ENCODE measurements around the gene ASPSCR1. TPM values are rescaled to one million over a fixed set of nuclear protein-coding genes. Genes with fewer than 3 reads are reported as not detected.

ASPSCR1 gene
- total and polyA plus RNA-seq, 2 of the 13 experiments (the other 11 are each of a cell fraction or from before 2014, with no cell fraction given) = 274 to 314 TPM

- no peak for TF ChIP-seq ETV6 (CRISPR knock-in tag; conservative IDR thresholded peaks at IDR 0.05)
- peak; percentile 79; the same call in 1 of the 2 replicates for TF ChIP-seq MYC (CRISPR knock-in tag; IDR thresholded peaks at IDR 0.05; ENCODE audit: borderline replicate concordance)
- TF ChIP-seq CBX5 (CRISPR knock-in tag; IDR thresholded peaks at IDR 0.05; ENCODE audit: borderline replicate concordance) = 0 out of 2 replicates have a peak, but pooled peaks have one; percentile 15
- TF ChIP-seq JUN (CRISPR knock-in tag; IDR thresholded peaks at IDR 0.05) = peak; percentile 68
- TF ChIP-seq ZNF556 (CRISPR knock-in tag; IDR thresholded peaks at IDR 0.05; ENCODE audit: borderline replicate concordance) = 0 out of 2 replicates have a peak, but pooled peaks have one; percentile 92
- peak; percentile 41; the same call in 1 of the 2 replicates for TF ChIP-seq TBX2 (CRISPR knock-in tag; IDR thresholded peaks at IDR 0.05; ENCODE audit: borderline replicate concordance)
- TF ChIP-seq ZNF230 (CRISPR knock-in tag; IDR thresholded peaks at IDR 0.05) = 0 out of 2 replicates have a peak, but pooled peaks have one; percentile 45
- peak; percentile 70; the same call in 1 of the 2 replicates for TF ChIP-seq ZNF160 (CRISPR knock-in tag; IDR thresholded peaks at IDR 0.05)
- TF ChIP-seq ZNF772 (CRISPR knock-in tag; IDR thresholded peaks at IDR 0.05) = peak; percentile 21; the same call in 1 of the 2 replicates
- no peak for TF ChIP-seq ZNF780A (CRISPR knock-in tag; IDR thresholded peaks at IDR 0.05)
- TF ChIP-seq NONO (IDR thresholded peaks at IDR 0.05) = no peak
- 0 out of 2 replicates have a peak, but pooled peaks have one; percentile 1 for TF ChIP-seq NONO (CRISPR knock-in tag; conservative IDR thresholded peaks at IDR 0.05)
- peak; percentile 89 for TF ChIP-seq CSRNP1 (CRISPR knock-in tag; IDR thresholded peaks at IDR 0.05)
- peak; percentile 63; the same call in 1 of the 2 replicates for TF ChIP-seq IRF9 (CRISPR knock-in tag; IDR thresholded peaks at IDR 0.05; ENCODE audit: borderline replicate concordance)
- no peak for TF ChIP-seq ZNF790 (CRISPR knock-in tag; IDR thresholded peaks at IDR 0.05; ENCODE audit: borderline replicate concordance)
- TF ChIP-seq MAZ (IDR thresholded peaks at IDR 0.05; ENCODE audit: borderline replicate concordance, low read depth, low read length) = no peak
- peak; percentile 14; the same call in 1 of the 2 replicates for TF ChIP-seq MAZ (CRISPR knock-in tag; IDR thresholded peaks at IDR 0.05; ENCODE audit: low read depth)
- TF ChIP-seq SOX6 (IDR thresholded peaks at IDR 0.05) = no peak
- no peak; the same call in 1 of the 2 replicates for TF ChIP-seq SOX6 (CRISPR knock-in tag; IDR thresholded peaks at IDR 0.05)
- 0 out of 2 replicates have a peak, but pooled peaks have one; percentile 79 for TF ChIP-seq ZNF577 (CRISPR knock-in tag; IDR thresholded peaks at IDR 0.05; ENCODE audit: borderline replicate concordance, low read depth)
- peak; percentile 6 for TF ChIP-seq IRF2 (CRISPR knock-in tag; IDR thresholded peaks at IDR 0.05)
- 0 out of 2 replicates have a peak, but pooled peaks have one; percentile 32 for TF ChIP-seq CAMTA2 (CRISPR knock-in tag; IDR thresholded peaks at IDR 0.05; ENCODE audit: borderline replicate concordance)
- TF ChIP-seq ZNF512B (CRISPR knock-in tag; IDR thresholded peaks at IDR 0.05; ENCODE audit: borderline replicate concordance) = peak; percentile 66; the same call in 1 of the 2 replicates
- peak; percentile 74 for TF ChIP-seq POLR2G (IDR thresholded peaks at IDR 0.05; ENCODE audit: low read depth, low read length)
- TF ChIP-seq NAIF1 (CRISPR knock-in tag; IDR thresholded peaks at IDR 0.05; ENCODE audit: borderline replicate concordance) = 0 out of 2 replicates have a peak, but pooled peaks have one; percentile 3
Observed at GRCh38 chr17:82022310-82022980, 45.0 kb downstream of the ASPSCR1 start, which contains the start of gene CENPX (continued).
